CD4-positive, alpha-beta T cell (primary cell): ENCODE data around the gene PTGFRN. TPM values are rescaled to one million over a fixed set of nuclear protein-coding genes. Genes with fewer than 3 reads are reported as not detected.
"Not testable (repeated sequence)": the region's sequence is repeated elsewhere in the genome, so short reads cannot be mapped to it uniquely, and the experiment has no call there.

Experiments used
- ATAC-seq: fragments of 200-7000 bp; cut with Tn5 transposase; one replicate; pipeline ENCODE4 v1.10.0; 2022; ENCODE audit warnings: mild to moderate bottlenecking; ENCODE audit not compliant: poor library complexity
- CTCF ChIA-PET: fragments of 350-600 bp; sonication (Branson Sonifier 250); formaldehyde crosslinking; loops from one replicate; lab custom pipeline; 2021; ENCODE audit warnings: antibody characterized with exemption, inconsistent platforms; lab: Charles Lee
- POLR2A ChIA-PET: fragments of 350-600 bp; sonication (Branson Sonifier 250); formaldehyde crosslinking; loops from one replicate; lab custom pipeline; 2021; ENCODE audit warnings: antibody characterized with exemption, inconsistent platforms; lab: Charles Lee
- DNase-seq, 14 experiments: peaks; one replicate each; pipeline ENCODE4 v3.0.0-alpha.2; 2013 to 2020; ENCODE audit warnings: mixed read lengths in 2 of 14
- H3K27ac ChIP-seq, 2 donors: one replicate each; pipeline versions ENCODE4 v1.5.1 to v1.7.0; 2013; ENCODE audit warnings: low read length in 2 of 2, low read depth in 1 of 2, mild to moderate bottlenecking in 1 of 2
- H3K27me3 ChIP-seq, 2 experiments: 1 replicate in 1 of 2; 2 replicates in 1 of 2; pipeline versions ENCODE4 v1.6.1 to v1.7.0; 2013; ENCODE audit warnings: low read length in 2 of 2, control low read depth in 1 of 2, mild to moderate bottlenecking in 1 of 2, moderate library complexity in 1 of 2; ENCODE audit not compliant: insufficient read depth in 2 of 2, control insufficient read depth in 1 of 2
- H3K36me3 ChIP-seq: one replicate; pipeline ENCODE4 v1.6.1; 2013; ENCODE audit warnings: low read length, control low read depth; ENCODE audit not compliant: insufficient read depth
- H3K4me1 ChIP-seq: one replicate; pipeline ENCODE4 v1.6.1; 2013; ENCODE audit warnings: low read length, control low read depth; ENCODE audit not compliant: insufficient read depth
- H3K4me3 ChIP-seq: one replicate; pipeline ENCODE4 v1.5.1; 2013; ENCODE audit warnings: mild to moderate bottlenecking, low read length, moderate library complexity
- H3K9me3 ChIP-seq, 2 experiments: 1 replicate in 1 of 2; 2 replicates in 1 of 2; pipeline versions ENCODE4 v1.6.1 to v1.7.0; 2013; ENCODE audit warnings: low read length in 2 of 2, mild to moderate bottlenecking in 2 of 2, control low read depth in 1 of 2, moderate library complexity in 1 of 2; ENCODE audit not compliant: control insufficient read depth in 1 of 2, insufficient read depth in 1 of 2
- H3K27ac Mint-ChIP-seq: one replicate; pipeline ENCODE4 v1.8.0; 2020; ENCODE audit warnings: mixed read lengths
- H3K27me3 Mint-ChIP-seq: one replicate; pipeline ENCODE4 v1.8.0; 2021; ENCODE audit warnings: mixed read lengths
- H3K36me3 Mint-ChIP-seq: one replicate; pipeline ENCODE4 v1.8.0; 2021; ENCODE audit warnings: low read depth, mixed read lengths
- H3K4me1 Mint-ChIP-seq: one replicate; pipeline ENCODE4 v1.8.0; 2021; ENCODE audit warnings: low read depth, mixed read lengths
- H3K4me3 Mint-ChIP-seq: one replicate; pipeline ENCODE4 v1.8.0; 2020; ENCODE audit warnings: mild to moderate bottlenecking, mixed read lengths
- H3K9me3 Mint-ChIP-seq: one replicate; pipeline ENCODE4 v1.8.0; 2020; ENCODE audit warnings: mixed read lengths
- intact Hi-C, 2 experiments: fragments of 100-400 bp; cut with DNase I in 1 of 2; cut with micrococcal nuclease in 1 of 2; formaldehyde crosslinking; loops; one replicate each; pipeline versions ENCODE4 v1.15.1 to v1.9.0; 2023 to 2025; cut with DNase I, micrococcal nuclease
- polyA plus RNA-seq, 2 donors: library from polyadenylated mRNA; unstranded; fragments of 120-200 nt; gene quantifications; one replicate each; pipeline ENCODE4 v1.2.1, GENCODE V29; 2013
- total RNA-seq, 174 experiments: library from RNA in 2 of 174; stranded (reverse) in 2 of 174; gene quantifications; one replicate each; pipeline ENCODE4 v1.2.3 and lab custom pipeline; 2021 to 2026
- TF ChIP-seq, protein P1 (sequence below): fragments of 200-600 bp; IDR thresholded peaks from one replicate; pipeline ENCODE4 v1.8.0; 2022; ENCODE audit warnings: antibody characterized with exemption, mild to moderate bottlenecking

Gene PTGFRN
- total RNA-seq (under 1 TPM; 0.38 to 0.45 TPM), total RNA-seq (lab: John Stamatoyannopoulos, UW) (0.54 to 52.1 (median 2.2) reads per million in 172 experiments)
- 0.86 TPM for polyA plus RNA-seq (2013, experiment 1 of 2)
- polyA plus RNA-seq (2013, experiment 2 of 2), result 3.7 TPM

- Mint-ChIP-seq H3K27me3 (no peaks in the 10 kb centered on the region), H3K36me3 (no peaks in the 10 kb centered on the region), H3K9me3 (no peaks in the 10 kb centered on the region), H3K4me1 (peaks cover 1% of the 10 kb centered on the region), H3K27ac (peak within 1 kb of the TSS; percentile 52), H3K4me3 (peak within 1 kb of the TSS; percentile 89)
- Histone ChIP-seq H3K27ac (no peak within 1 kb of the TSS), H3K4me3 (peak within 1 kb of the TSS; percentile 61), H3K36me3 (no peaks in the 10 kb centered on the region), H3K27me3 (peaks cover 0 to 9% of the 10 kb centered on the region in 2 experiments), H3K4me1 (peaks cover 20% of the 10 kb centered on the region), H3K9me3 (no peaks in the 10 kb centered on the region)
- peak in 11 of 14 experiments; percentile 0 to 46 (median 15) for DNase-seq
- POLR2A ChIA-PET, result interaction anchor here (0.8 to 1.0 kb wide), 2 partner anchors 10 to 32 kb away, joined by 3 to 4 read pairs; no protein-coding TSS in a partner anchor
- CTCF ChIA-PET, result no interaction called here
- peak; percentile 58 for ATAC-seq
- intact Hi-C loops, result no loop called here
- TF ChIP-seq, protein P1, sequence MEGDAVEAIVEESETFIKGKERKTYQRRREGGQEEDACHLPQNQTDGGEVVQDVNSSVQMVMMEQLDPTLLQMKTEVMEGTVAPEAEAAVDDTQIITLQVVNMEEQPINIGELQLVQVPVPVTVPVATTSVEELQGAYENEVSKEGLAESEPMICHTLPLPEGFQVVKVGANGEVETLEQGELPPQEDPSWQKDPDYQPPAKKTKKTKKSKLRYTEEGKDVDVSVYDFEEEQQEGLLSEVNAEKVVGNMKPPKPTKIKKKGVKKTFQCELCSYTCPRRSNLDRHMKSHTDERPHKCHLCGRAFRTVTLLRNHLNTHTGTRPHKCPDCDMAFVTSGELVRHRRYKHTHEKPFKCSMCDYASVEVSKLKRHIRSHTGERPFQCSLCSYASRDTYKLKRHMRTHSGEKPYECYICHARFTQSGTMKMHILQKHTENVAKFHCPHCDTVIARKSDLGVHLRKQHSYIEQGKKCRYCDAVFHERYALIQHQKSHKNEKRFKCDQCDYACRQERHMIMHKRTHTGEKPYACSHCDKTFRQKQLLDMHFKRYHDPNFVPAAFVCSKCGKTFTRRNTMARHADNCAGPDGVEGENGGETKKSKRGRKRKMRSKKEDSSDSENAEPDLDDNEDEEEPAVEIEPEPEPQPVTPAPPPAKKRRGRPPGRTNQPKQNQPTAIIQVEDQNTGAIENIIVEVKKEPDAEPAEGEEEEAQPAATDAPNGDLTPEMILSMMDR, result no peak
Observed at GRCh38 chr1:116909512-116910378, at the start of gene PTGFRN. TSS of gene PTGFRN (plus strand) at chr1:116909916. CDS start at chr1:116910204, 288 bp downstream.

- H3K9me3 Mint-ChIP-seq, H3K4me1 Mint-ChIP-seq, DNase-seq, POLR2A ChIA-PET, H3K27me3 ChIP-seq, H3K27ac ChIP-seq, ATAC-seq, intact Hi-C loops, H3K9me3 ChIP-seq, H3K27me3 Mint-ChIP-seq, H3K4me3 Mint-ChIP-seq, H3K36me3 ChIP-seq, H3K27ac Mint-ChIP-seq, CTCF ChIA-PET, H3K4me1 ChIP-seq, H3K4me3 ChIP-seq, H3K36me3 Mint-ChIP-seq: not testable (repeated sequence)
Observed at GRCh38 chr1:116860167-116860566, 49.5 kb upstream of the PTGFRN start.

- DNase-seq, result no peak
- Mint-ChIP-seq H3K4me3 (no peak overlapping the region), H3K27ac (no peak overlapping the region), H3K27me3 (no peaks in the 10 kb centered on the region), H3K36me3 (no peaks in the 10 kb centered on the region), H3K9me3 (no peaks in the 10 kb centered on the region), H3K4me1 (no peaks in the 10 kb centered on the region)
- Histone ChIP-seq H3K36me3 (no peaks in the 10 kb centered on the region), H3K9me3 (no peaks in the 10 kb centered on the region), H3K27ac (no peak overlapping the region), H3K27me3 (no peaks in the 10 kb centered on the region), H3K4me1 (no peaks in the 10 kb centered on the region), H3K4me3 (no peak overlapping the region)
- ChIA-PET CTCF (no interaction called here), POLR2A (no interaction called here)
- no peak for ATAC-seq
- TF ChIP-seq, protein P1, result no peak
- intact Hi-C loops, result no loop called here
Observed at GRCh38 chr1:116861137-116861536, 48.6 kb upstream of the PTGFRN start.

GRCh38 chr1:116863031-116863430, 46.7 kb upstream of the PTGFRN start:
- H3K27me3 ChIP-seq, POLR2A ChIA-PET, H3K4me3 ChIP-seq, H3K4me3 Mint-ChIP-seq, H3K4me1 Mint-ChIP-seq, H3K4me1 ChIP-seq, H3K36me3 ChIP-seq, H3K27me3 Mint-ChIP-seq, H3K27ac ChIP-seq, H3K27ac Mint-ChIP-seq, DNase-seq, H3K36me3 Mint-ChIP-seq, intact Hi-C loops, CTCF ChIA-PET, ATAC-seq, H3K9me3 Mint-ChIP-seq: not testable (repeated sequence)
- peaks cover 6 to 11% of the 10 kb centered on the region in 2 experiments for H3K9me3 ChIP-seq

DNA sequence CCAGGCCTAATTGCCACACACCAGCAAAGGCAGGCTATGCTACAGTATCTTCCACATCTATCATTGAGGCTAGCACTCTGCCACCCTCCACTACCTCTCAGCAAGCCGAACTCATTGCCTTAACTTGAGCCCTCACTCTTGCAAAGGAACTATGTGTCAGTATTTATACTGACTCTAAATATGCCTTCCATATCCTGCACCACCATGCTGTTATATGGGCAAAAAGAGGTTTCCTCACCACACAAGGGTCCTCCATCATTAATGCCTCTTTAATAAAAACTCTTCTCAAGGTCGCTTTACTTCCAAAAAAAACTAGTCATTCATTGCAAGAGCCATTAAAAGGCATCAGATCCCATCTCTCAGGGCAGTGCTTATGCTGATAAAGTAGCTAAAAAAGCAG, 43.2 kb upstream of the PTGFRN start:
- DNase-seq, H3K4me1 Mint-ChIP-seq, H3K4me3 ChIP-seq, H3K27ac ChIP-seq, H3K36me3 Mint-ChIP-seq, POLR2A ChIA-PET, H3K36me3 ChIP-seq, H3K27me3 Mint-ChIP-seq, H3K4me1 ChIP-seq, H3K9me3 Mint-ChIP-seq, intact Hi-C loops, H3K27ac Mint-ChIP-seq, H3K27me3 ChIP-seq, CTCF ChIA-PET, ATAC-seq, H3K4me3 Mint-ChIP-seq: not testable (repeated sequence)
- peaks cover 6 to 11% of the 10 kb centered on the region in 2 experiments for H3K9me3 ChIP-seq
